H9 (cell line): ENCODE measurements around the gene GABBR2. TPM values are rescaled to one million over a fixed set of nuclear protein-coding genes. Genes with fewer than 3 reads are reported as not detected.

Experiments used
- DNase-seq: peaks from one replicate; pipeline ENCODE4 v3.0.0-alpha.2; 2017
- H2AFZ ChIP-seq: one replicate; pipeline ENCODE4 v1.6.1; 2013; ENCODE audit warnings: mild to moderate bottlenecking, low read length, control low read depth, moderate library complexity
- H2AK5ac ChIP-seq: 2 replicates; pipeline ENCODE4 v1.6.1; 2013; ENCODE audit warnings: low read length, control low read depth, mixed read lengths; ENCODE audit not compliant: insufficient read length
- H2BK120ac ChIP-seq: one replicate; pipeline ENCODE4 v1.6.1; 2013; ENCODE audit warnings: low read depth, mild to moderate bottlenecking, low read length, control low read depth, inconsistent platforms; ENCODE audit not compliant: poor library complexity, severe bottlenecking
- H2BK12ac ChIP-seq: 2 replicates; pipeline ENCODE4 v1.6.1; 2013; ENCODE audit warnings: low read length, control low read depth, mixed read lengths, low read depth; ENCODE audit not compliant: insufficient read length
- H2BK15ac ChIP-seq: 2 replicates; pipeline ENCODE4 v1.6.1; 2013; ENCODE audit warnings: low read depth, low read length, control low read depth
- H2BK20ac ChIP-seq: one replicate; pipeline ENCODE4 v1.6.1; 2013; ENCODE audit warnings: low read depth, mild to moderate bottlenecking, low read length, control low read depth, inconsistent platforms; ENCODE audit not compliant: poor library complexity, severe bottlenecking
- H2BK5ac ChIP-seq: 2 replicates; pipeline ENCODE4 v1.6.1; 2013; ENCODE audit warnings: low read length, control low read depth, mixed read lengths; ENCODE audit not compliant: insufficient read length
- H3K14ac ChIP-seq: 2 replicates; pipeline ENCODE4 v1.6.1; 2013; ENCODE audit warnings: low read length, control low read depth; ENCODE audit not compliant: insufficient read depth
- H3K18ac ChIP-seq: 2 replicates; pipeline ENCODE4 v1.6.1; 2013; ENCODE audit warnings: low read depth, mild to moderate bottlenecking, mixed read lengths, low read length, control low read depth; ENCODE audit not compliant: insufficient read length
- H3K23ac ChIP-seq: 2 replicates; pipeline ENCODE4 v1.6.1; 2013; ENCODE audit warnings: low read length, control low read depth, mixed read lengths, low read depth; ENCODE audit not compliant: insufficient read length
- H3K23me2 ChIP-seq: 2 replicates; pipeline ENCODE4 v1.6.1; 2013; ENCODE audit warnings: low read depth, mild to moderate bottlenecking, mixed read lengths, low read length, control low read depth; ENCODE audit not compliant: insufficient read length, poor library complexity, severe bottlenecking
- H3K27ac ChIP-seq: 2 replicates; pipeline ENCODE4 v1.5.1; 2013; ENCODE audit warnings: low read length, control low read depth, mixed read lengths, low read depth; ENCODE audit not compliant: insufficient read length
- H3K27me3 ChIP-seq: 2 replicates; pipeline ENCODE4 v1.6.1; 2013; ENCODE audit warnings: low read length, control low read depth, inconsistent platforms; ENCODE audit not compliant: insufficient read depth
- H3K4ac ChIP-seq: 2 replicates; pipeline ENCODE4 v1.6.1; 2013; ENCODE audit warnings: low read depth, mild to moderate bottlenecking, control low read depth, inconsistent platforms, low read length, moderate library complexity
- H3K4me1 ChIP-seq: 2 replicates; pipeline ENCODE4 v1.6.1; 2013; ENCODE audit warnings: low read length, control low read depth, inconsistent platforms; ENCODE audit not compliant: insufficient read depth
- H3K4me2 ChIP-seq: 2 replicates; pipeline ENCODE4 v1.6.1; 2013; ENCODE audit warnings: low read length, control low read depth, mixed read lengths; ENCODE audit not compliant: insufficient read length, insufficient read depth
- H3K56ac ChIP-seq: 2 replicates; pipeline ENCODE4 v1.6.1; 2013; ENCODE audit warnings: low read depth, mild to moderate bottlenecking, mixed read lengths, low read length, control low read depth; ENCODE audit not compliant: insufficient read length
- H3K79me1 ChIP-seq: 2 replicates; pipeline ENCODE4 v1.6.1; 2013; ENCODE audit warnings: low read depth, mild to moderate bottlenecking, moderate library complexity, low read length, control low read depth, inconsistent platforms; ENCODE audit not compliant: insufficient read depth, poor library complexity, severe bottlenecking
- H3K79me2 ChIP-seq: 2 replicates; pipeline ENCODE4 v1.6.1; 2013; ENCODE audit warnings: low read length, control low read depth, inconsistent platforms; ENCODE audit not compliant: insufficient read depth
- H3K9ac ChIP-seq: 2 replicates; pipeline ENCODE4 v1.6.1; 2013; ENCODE audit warnings: low read length, control low read depth, mixed read lengths; ENCODE audit not compliant: insufficient read length; ENCODE audit errors: extremely low read depth
- H3K9me3 ChIP-seq: one replicate; pipeline ENCODE4 v1.6.1; 2013; ENCODE audit warnings: low read depth, low read length, inconsistent platforms; ENCODE audit not compliant: control insufficient read depth
- H3T11ph ChIP-seq: one replicate; pipeline ENCODE4 v1.6.1; 2013; ENCODE audit warnings: mild to moderate bottlenecking, low read length, control low read depth, inconsistent platforms
- H4K20me1 ChIP-seq: one replicate; pipeline ENCODE4 v1.6.1; 2013; ENCODE audit not compliant: control insufficient read depth, insufficient read length, insufficient read depth
- H4K5ac ChIP-seq: 2 replicates; pipeline ENCODE4 v1.6.1; 2013; ENCODE audit warnings: low read depth, mild to moderate bottlenecking, mixed read lengths, low read length, control low read depth; ENCODE audit not compliant: insufficient read length
- H4K8ac ChIP-seq: replicated peaks from 2 replicates; pipeline ENCODE4 v1.6.1; 2013; ENCODE audit warnings: low read length, control low read depth, mixed read lengths, low read depth; ENCODE audit not compliant: insufficient read length
- H4K91ac ChIP-seq: 2 replicates; pipeline ENCODE4 v1.6.1; 2013; ENCODE audit warnings: low read depth, mild to moderate bottlenecking, moderate library complexity, mixed read lengths, low read length, control low read depth; ENCODE audit not compliant: insufficient read length
- H3K27ac Mint-ChIP-seq, 3 experiments: 2 replicates in 2 of 3; 3 replicates in 1 of 3; pipeline ENCODE4 v1.8.0; 2020 to 2021; ENCODE audit warnings: mixed read lengths in 3 of 3, mild to moderate bottlenecking in 1 of 3, moderate library complexity in 1 of 3
- H3K27me3 Mint-ChIP-seq: 2 replicates; pipeline ENCODE4 v1.8.0; 2021; ENCODE audit warnings: low read depth, mild to moderate bottlenecking, moderate library complexity, mixed read lengths
- H3K36me3 Mint-ChIP-seq, 3 experiments: 2 replicates in 2 of 3; 3 replicates in 1 of 3; pipeline ENCODE4 v1.8.0; 2020 to 2021; ENCODE audit warnings: low read depth in 3 of 3, mixed read lengths in 3 of 3; ENCODE audit not compliant: insufficient read depth in 1 of 3
- H3K4me1 Mint-ChIP-seq, 2 experiments: 2 replicates each; pipeline ENCODE4 v1.8.0; 2020; ENCODE audit warnings: mixed read lengths in 2 of 2
- H3K4me3 Mint-ChIP-seq, 2 experiments: 2 replicates in 1 of 2; 3 replicates in 1 of 2; pipeline ENCODE4 v1.8.0; 2020 to 2021; ENCODE audit warnings: mild to moderate bottlenecking in 2 of 2, mixed read lengths in 2 of 2, moderate library complexity in 1 of 2
- H3K9me3 Mint-ChIP-seq, 2 experiments: 2 replicates in 1 of 2; 3 replicates in 1 of 2; pipeline ENCODE4 v1.8.0; 2020; ENCODE audit warnings: mild to moderate bottlenecking in 2 of 2, mixed read lengths in 2 of 2, moderate library complexity in 1 of 2
- CTCF ChIP-seq: fragments of 200-600 bp; sonication (generic); conservative IDR thresholded peaks from 3 replicates; pipeline ENCODE4 v1.8.0; 2021; ENCODE audit warnings: antibody characterized with exemption, mild to moderate bottlenecking
- WGBS: extraction: QIAGEN DNeasy Blood & Tissue Kit; methylation state at CpG from one replicate; pipeline ENCODE4 v1.1.7; 2013; ENCODE audit warnings: missing lambda C conversion rate, low lambda C conversion rate, mixed read lengths; ENCODE audit not compliant: insufficient read length; ENCODE audit errors: extremely low coverage; 5-methylcytosine and 5-hydroxymethylcytosine counted together
- total RNA-seq: library from RNA; stranded (reverse); gene quantifications from 2 replicates; pipeline ENCODE4 v1.2.1, GENCODE V29; 2021

GABBR2 gene
- total RNA-seq, 1 experiment from 2014 or later = 0.66 TPM

GRCh38 chr9:98605116-98605515 is 103.6 kb downstream of the GABBR2 start:
- Histone ChIP-seq H2BK15ac (no peak overlapping the region), H2AFZ (no peak overlapping the region), H3K4me1 (no peaks in the 10 kb centered on the region), H3K56ac (no peak overlapping the region), H3K79me1 (no peaks in the 10 kb centered on the region), H2BK20ac (no peak overlapping the region), H3K79me2 (no peaks in the 10 kb centered on the region), H4K91ac (no peak overlapping the region), H3K18ac (no peak overlapping the region), H3K4ac (no peak overlapping the region), H2BK5ac (no peak overlapping the region), H3K14ac (no peak overlapping the region), H3T11ph (no peak overlapping the region), H2AK5ac (no peak overlapping the region), H3K27ac (no peak overlapping the region), H4K20me1 (no peaks in the 10 kb centered on the region), H4K5ac (no peak overlapping the region), H2BK12ac (no peak overlapping the region), H3K9ac (no peak overlapping the region), H3K23ac (no peak overlapping the region), H3K27me3 (no peaks in the 10 kb centered on the region), H3K23me2 (no peaks in the 10 kb centered on the region), H3K4me2 (no peak overlapping the region), H4K8ac (no peak overlapping the region), H2BK120ac (no peak overlapping the region), H3K9me3 (no peaks in the 10 kb centered on the region)
- Mint-ChIP-seq H3K4me1 (peaks cover 9% of the 10 kb centered on the region in 2 experiments), H3K27ac (no peak overlapping the region; a peak in 1 of 7 replicates), H3K4me3 (no peak overlapping the region), H3K9me3 (no peaks in the 10 kb centered on the region), H3K36me3 (no peaks in the 10 kb centered on the region), H3K27me3 (no peaks in the 10 kb centered on the region; the same call in none of the 2 replicates)
- DNase-seq = no peak
- no CpG with 5 or more reads among the region's 8 CpGs for WGBS
- no peak for TF ChIP-seq CTCF
